NOMO-1 treated with dmso at 0.1 percent for 144 hours (cell line): Measurements from ENCODE around the gene GK.
"Not testable (repeated sequence)": the region's sequence is repeated elsewhere in the genome, so short reads cannot be mapped to it uniquely, and the experiment has no call there.

Experiments used
- DNase-seq: peaks from one replicate; lab custom pipeline; 2025; ENCODE audit not compliant: unreplicated experiment; lab: John Stamatoyannopoulos, UW

Gene GK

GRCh38 chrX:30693999-30694650, 40.9 kb downstream of the GK start:
- no peak for DNase-seq

- no peak for DNase-seq
Observed at GRCh38 chrX:30702736-30703135, 49.5 kb downstream of the GK start.

DNA sequence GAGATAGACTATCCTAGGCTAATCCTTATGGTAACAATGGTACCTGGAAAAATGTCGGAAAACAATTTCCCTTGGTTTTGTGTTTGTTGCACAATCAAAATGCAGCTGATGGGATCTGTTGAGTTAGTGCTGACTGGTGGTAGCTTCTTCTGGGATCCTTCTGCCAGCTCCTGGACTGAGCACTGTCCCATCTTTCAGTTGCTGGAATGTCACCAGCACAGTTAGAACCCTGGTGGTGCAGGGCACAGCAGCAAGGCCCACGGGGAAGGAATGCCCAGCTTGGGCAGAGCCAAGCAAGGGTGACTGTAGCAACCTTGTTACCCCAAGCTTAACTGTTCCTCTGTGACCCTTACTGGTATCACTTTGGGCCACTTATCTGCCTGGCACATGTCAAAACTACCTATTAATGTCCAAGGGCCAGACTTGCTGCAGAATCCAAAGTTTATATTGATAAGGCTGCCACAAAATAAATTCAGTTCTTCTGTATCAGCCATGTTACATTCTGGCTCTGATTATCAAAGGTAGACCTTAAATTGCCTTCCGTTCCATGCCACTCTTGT, 53.1 kb downstream of the GK start:
- no peak for DNase-seq

DNA sequence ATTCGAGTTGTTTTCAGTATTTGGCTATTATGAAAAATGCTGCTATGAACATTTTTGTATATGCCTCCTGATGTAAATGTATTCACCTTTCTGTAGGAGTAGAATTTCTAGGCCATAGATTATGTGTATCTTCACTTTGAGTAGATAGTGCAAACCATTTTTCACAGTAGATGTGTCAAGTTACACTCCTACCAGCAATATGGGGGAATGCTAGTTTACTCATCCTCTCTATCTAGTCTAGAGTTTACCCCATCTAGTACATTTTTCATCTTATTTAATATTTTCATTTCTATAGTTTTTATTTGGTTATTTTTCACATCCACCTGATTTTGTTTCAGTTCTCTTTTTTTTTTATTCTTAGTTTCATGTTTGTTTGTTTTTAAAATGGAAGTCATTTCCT, 59.0 kb downstream of the GK start:
- DNase-seq: no peak

DNA sequence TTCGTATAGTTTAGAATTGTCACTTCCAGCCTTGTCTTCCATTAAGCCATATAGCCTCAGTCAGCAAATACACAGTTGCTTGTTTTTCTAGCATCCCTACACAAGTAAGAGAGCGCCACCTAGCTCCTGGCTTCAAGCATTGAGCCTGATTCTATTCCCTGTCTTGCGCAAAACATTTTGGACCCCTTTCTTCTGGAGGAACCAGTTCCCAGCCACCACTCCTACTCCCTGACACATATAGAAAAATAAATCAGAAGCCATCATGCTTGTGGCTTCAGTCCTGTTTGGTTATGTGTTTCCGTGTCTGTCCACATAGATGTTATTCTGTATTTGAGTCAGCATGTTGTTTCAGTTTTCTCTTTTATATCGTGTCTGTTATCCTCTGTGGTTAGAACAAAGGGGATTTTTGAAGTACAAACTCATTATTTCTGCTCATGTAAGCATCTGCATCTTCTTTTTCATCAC, 59.9 kb downstream of the GK start:
- DNase-seq: peak; percentile 44

- DNase-seq: no peak
Observed at GRCh38 chrX:30714138-30714537, 60.9 kb downstream of the GK start.

DNA sequence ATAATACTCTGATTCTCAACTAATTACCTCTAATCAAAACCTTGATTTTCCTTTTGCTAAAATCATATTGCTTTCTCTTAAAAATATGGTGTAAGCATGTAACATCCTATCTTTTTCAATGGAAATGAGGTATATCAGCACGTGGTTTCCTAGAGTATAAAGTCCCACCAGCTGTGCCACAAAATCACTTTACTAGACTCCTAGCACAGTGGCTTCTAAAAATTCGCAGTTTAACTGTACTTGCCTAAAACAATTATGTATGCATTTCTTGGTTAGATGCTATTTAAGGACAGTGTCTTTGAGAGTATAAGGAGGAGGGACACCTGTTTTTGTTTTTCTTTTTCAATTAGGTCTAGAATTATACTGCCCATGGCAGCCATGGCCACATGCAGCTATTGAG, 62.8 kb downstream of the GK start:
- no peak for DNase-seq

GRCh38 chrX:30733852-30734660, 80.8 kb downstream of the GK start:
- no peak for DNase-seq

DNA sequence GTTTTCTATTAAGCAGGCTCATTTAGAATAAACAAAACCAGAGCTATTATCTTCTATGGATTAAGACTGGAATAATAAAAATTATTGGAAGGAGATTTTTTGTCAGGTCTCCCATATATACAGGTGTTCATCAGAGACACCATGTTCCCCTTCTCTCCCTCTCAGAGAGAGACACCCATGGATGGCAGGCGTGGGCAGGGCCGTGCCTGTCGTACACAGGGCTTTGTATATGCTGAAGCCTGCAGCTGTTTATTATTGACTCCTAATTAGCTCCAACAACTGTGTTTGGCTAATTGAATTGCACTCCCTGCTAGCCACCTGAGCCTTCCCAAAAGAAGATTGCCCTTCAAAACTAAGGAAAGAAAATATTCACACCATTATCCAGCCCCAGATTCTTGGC, 81.6 kb downstream of the GK start:
- DNase-seq: no peak

DNA sequence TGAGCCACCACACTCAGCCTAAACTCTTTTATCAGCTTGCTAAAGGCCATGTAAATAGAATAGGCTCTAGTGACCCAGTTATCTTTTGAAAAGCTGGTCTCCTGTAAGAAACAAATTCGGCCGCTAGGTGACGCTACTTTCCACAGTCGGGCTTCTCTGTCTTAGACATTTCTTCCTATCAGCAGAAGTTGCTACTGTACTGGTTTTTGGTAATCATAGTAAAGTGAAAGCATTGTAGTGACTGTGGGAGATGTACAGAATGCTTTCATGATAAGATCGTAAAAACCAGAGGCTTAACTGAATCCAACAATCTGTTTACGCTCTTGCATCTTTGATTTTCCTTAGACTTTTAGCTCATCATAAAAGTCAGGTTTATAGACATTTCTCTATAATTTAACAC, 82.6 kb downstream of the GK start:
- peak; percentile 65 for DNase-seq

DNA sequence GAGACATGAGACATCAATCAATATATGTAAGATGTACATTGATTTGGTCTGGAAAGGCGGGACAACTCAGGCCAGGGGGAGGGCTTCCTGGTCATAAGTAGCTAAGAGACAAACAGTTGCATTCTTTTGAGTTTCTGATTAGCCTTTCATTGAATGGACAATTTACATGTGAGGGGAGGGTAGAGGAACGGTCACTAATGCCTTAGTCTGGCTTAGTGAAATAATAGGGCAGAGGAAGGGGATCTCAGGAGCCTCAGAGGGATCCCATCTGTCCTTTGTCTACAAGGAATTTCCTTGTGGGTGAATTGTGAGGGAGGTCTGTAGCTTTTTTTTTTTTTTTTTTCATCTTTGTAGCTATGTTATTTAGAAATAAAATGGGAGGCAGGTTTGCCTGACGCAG, 88.3 kb downstream of the GK start:
- no peak for DNase-seq

DNA sequence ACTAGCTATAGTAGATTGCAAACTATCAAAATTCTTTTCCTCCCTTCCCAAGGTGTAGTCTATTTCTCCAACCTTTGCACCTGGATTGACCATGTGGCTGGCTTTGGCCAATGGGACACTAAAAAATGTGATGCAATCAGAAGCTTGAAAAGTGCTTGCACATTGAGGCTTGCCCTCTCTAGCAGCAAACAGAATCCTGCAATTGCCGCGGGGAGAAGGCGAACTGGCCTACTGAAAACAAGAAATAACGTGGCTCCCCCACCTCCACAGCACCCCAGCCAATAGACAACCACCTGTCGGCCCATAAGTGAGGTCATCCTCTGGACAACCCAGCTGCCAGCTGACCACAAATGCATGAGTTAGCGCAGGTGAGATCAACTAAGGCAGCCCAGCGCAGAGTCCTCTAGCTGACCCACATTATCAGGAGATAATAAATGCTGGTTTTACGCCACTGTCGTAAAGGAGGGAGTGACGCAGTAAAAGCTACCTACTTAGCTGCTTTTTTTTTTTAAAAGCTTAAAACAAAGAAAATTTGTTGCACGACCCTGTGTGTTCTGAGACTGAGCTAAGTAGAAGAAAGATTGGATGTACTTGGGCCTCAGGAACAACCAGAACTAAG, 95.2 kb downstream of the GK start:
- no peak for DNase-seq

GRCh38 chrX:30751497-30751896, 98.3 kb downstream of the GK start:
- DNase-seq: no peak

- no peak for DNase-seq
Observed at GRCh38 chrX:30762755-30763154, 109.5 kb downstream of the GK start.

- not testable (repeated sequence) for DNase-seq
Observed at GRCh38 chrX:30773764-30774163, 120.5 kb downstream of the GK start.

DNA sequence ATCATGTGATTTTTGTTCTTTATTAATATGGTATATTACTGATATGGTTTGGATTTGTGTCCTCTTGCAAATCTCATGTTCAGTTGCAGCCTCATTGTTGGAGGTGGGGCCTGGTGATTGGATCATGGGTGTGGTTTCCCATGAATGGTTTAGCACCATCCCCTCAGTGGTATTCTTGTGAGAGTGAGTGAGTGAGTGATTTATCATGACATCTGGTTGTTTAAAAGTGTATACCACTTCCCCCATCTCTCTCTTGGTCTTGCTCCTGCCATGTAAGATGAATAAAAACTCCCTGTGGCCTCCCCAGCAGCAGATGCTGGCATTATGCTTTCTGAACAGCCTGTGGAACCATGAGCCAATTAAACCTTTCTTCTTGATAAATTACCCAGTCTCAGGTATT, 124.4 kb downstream of the GK start:
- DNase-seq: no peak

GRCh38 chrX:30779453-30780030, 126.3 kb downstream of the GK start:
- no peak for DNase-seq
